B cell (primary cell): ENCODE measurements around the gene GPR158. TPM values are rescaled to one million over a fixed set of nuclear protein-coding genes. Genes with fewer than 3 reads are reported as not detected.

Experiments used
- ATAC-seq: fragments of 200-7000 bp; cut with Tn5 transposase; one replicate; pipeline ENCODE4 v1.10.0; 2021; ENCODE audit warnings: low read depth, mild to moderate bottlenecking, moderate number of reproducible peaks, moderate library complexity
- CTCF ChIA-PET: fragments of 350-600 bp; sonication (Branson Sonifier 250); formaldehyde crosslinking; loops from one replicate; lab custom pipeline; 2021; ENCODE audit warnings: antibody characterized with exemption, inconsistent platforms; lab: Charles Lee
- POLR2A ChIA-PET: fragments of 350-600 bp; sonication (Branson Sonifier 250); formaldehyde crosslinking; loops from one replicate; lab custom pipeline; 2021; ENCODE audit warnings: antibody characterized with exemption; lab: Charles Lee
- DNase-seq: peaks from one replicate; pipeline ENCODE4 v3.0.0; 2013
- H2AFZ ChIP-seq: 2 replicates; pipeline ENCODE4 v1.6.1; 2012; ENCODE audit warnings: mild to moderate bottlenecking, low read depth, low read length; ENCODE audit not compliant: insufficient read depth, poor library complexity, severe bottlenecking
- H3K27ac ChIP-seq, 2 donors: 1 replicate in 1 of 2; 2 replicates in 1 of 2; pipeline ENCODE4 v1.5.1; 2012 to 2013; ENCODE audit warnings: low read length in 2 of 2, mild to moderate bottlenecking in 2 of 2, moderate library complexity in 1 of 2
- H3K27me3 ChIP-seq, 4 experiments: fragments of 200-600 bp in 1 of 4; sonication (generic) in 1 of 4; replicated peaks in 1 of 4; 1 replicate in 2 of 4; 2 replicates in 2 of 4; pipeline versions ENCODE4 v1.6.1 to v1.7.0; 2013 to 2016; ENCODE audit warnings: low read length in 3 of 4, mild to moderate bottlenecking in 2 of 4, mixed read lengths in 1 of 4, moderate library complexity in 1 of 4; ENCODE audit not compliant: insufficient read depth in 4 of 4, control insufficient read depth in 3 of 4; ENCODE audit errors: control extremely low read depth in 1 of 4
- H3K36me3 ChIP-seq, 2 experiments: replicated peaks in 1 of 2; 1 replicate in 1 of 2; 2 replicates in 1 of 2; pipeline versions ENCODE4 v1.6.1 to v1.7.1; 2013; ENCODE audit warnings: low read length in 1 of 2; ENCODE audit not compliant: insufficient read depth in 2 of 2, control insufficient read depth in 1 of 2; ENCODE audit errors: control extremely low read depth in 1 of 2, extremely low read depth in 1 of 2
- H3K4me1 ChIP-seq, 2 donors: fragments of 200-600 bp in 1 of 2; sonication (generic) in 1 of 2; 1 replicate in 1 of 2; 2 replicates in 1 of 2; pipeline versions ENCODE4 v1.5.1 to v1.6.1; 2013 to 2017; ENCODE audit warnings: low read length in 2 of 2; ENCODE audit not compliant: control insufficient read depth in 2 of 2, insufficient read depth in 2 of 2
- H3K4me2 ChIP-seq: replicated peaks from 2 replicates; pipeline ENCODE3; 2012; ENCODE audit warnings: mild to moderate bottlenecking, low read depth, low read length; ENCODE audit not compliant: poor library complexity, severe bottlenecking
- H3K4me3 ChIP-seq, 5 experiments: fragments of 200-600 bp in 1 of 5; sonication (generic) in 1 of 5; 1 replicate in 3 of 5; 2 replicates in 2 of 5; pipeline versions ENCODE4 v1.5.1 to v1.7.0; 2011 to 2016; ENCODE audit warnings: low read length in 4 of 5, mild to moderate bottlenecking in 4 of 5, low read depth in 2 of 5, control low read depth in 1 of 5, moderate library complexity in 1 of 5; ENCODE audit not compliant: insufficient read depth in 1 of 5; ENCODE audit errors: control extremely low read depth in 1 of 5, extremely low read depth in 1 of 5
- H3K79me2 ChIP-seq: fragments of 200-600 bp; sonication (generic); one replicate; pipeline ENCODE4 v1.6.0; 2016; ENCODE audit warnings: low read length; ENCODE audit not compliant: control insufficient read depth, insufficient read depth
- H3K9ac ChIP-seq: fragments of 200-600 bp; sonication (generic); 2 replicates; pipeline ENCODE4 v1.6.1; 2017; ENCODE audit warnings: mild to moderate bottlenecking, low read length, moderate library complexity
- H3K9me3 ChIP-seq, 3 donors: one replicate each; pipeline versions ENCODE4 v1.6.1 to v1.7.1; 2013; ENCODE audit warnings: low read length in 2 of 3; ENCODE audit not compliant: control insufficient read depth in 2 of 3, insufficient read depth in 1 of 3; ENCODE audit errors: control extremely low read depth in 1 of 3
- H4K20me1 ChIP-seq: 2 replicates; pipeline ENCODE4 v1.6.0; 2012; ENCODE audit warnings: mild to moderate bottlenecking, low read length; ENCODE audit not compliant: insufficient read depth, control insufficient read depth, poor library complexity, severe bottlenecking
- H3K27ac Mint-ChIP-seq: one replicate; pipeline ENCODE4 v1.8.0; 2021; ENCODE audit warnings: mixed read lengths
- H3K27me3 Mint-ChIP-seq: one replicate; pipeline ENCODE4 v1.8.0; 2021; ENCODE audit warnings: mixed read lengths
- H3K4me1 Mint-ChIP-seq: one replicate; pipeline ENCODE4 v1.8.0; 2021; ENCODE audit warnings: mixed read lengths
- H3K4me3 Mint-ChIP-seq: one replicate; pipeline ENCODE4 v1.8.0; 2021; ENCODE audit warnings: mixed read lengths
- H3K9me3 Mint-ChIP-seq: one replicate; pipeline ENCODE4 v1.8.0; 2022; ENCODE audit warnings: mixed read lengths; ENCODE audit not compliant: insufficient read depth
- CTCF ChIP-seq: fragments of 200-600 bp; IDR thresholded peaks from one replicate; pipeline ENCODE4 v1.8.0; 2022; ENCODE audit warnings: antibody characterized with exemption, mild to moderate bottlenecking
- EZH2 ChIP-seq: IDR thresholded peaks from 2 replicates; pipeline ENCODE4 v1.6.1; 2012; ENCODE audit warnings: borderline replicate concordance, low read depth, mild to moderate bottlenecking, moderate library complexity, low read length; ENCODE audit not compliant: insufficient read depth, poor library complexity, severe bottlenecking
- WGBS: methylation state at CpG from one replicate; pipeline ENCODE4 v1.1.5; 2013; ENCODE audit warnings: missing lambda C conversion rate; ENCODE audit not compliant: insufficient coverage; 5-methylcytosine and 5-hydroxymethylcytosine counted together
- intact Hi-C: fragments of 100-400 bp; cut with micrococcal nuclease; formaldehyde crosslinking; loops from one replicate; pipeline ENCODE4 v1.10.0; 2022
- polyA plus RNA-seq: library from polyadenylated mRNA; depleted of rRNA; stranded (reverse); fragments of >200 nt; gene quantifications from 2 replicates; pipeline ENCODE4 v1.2.3, GENCODE V29; 2012
- total RNA-seq, 2 donors: library from RNA; stranded (reverse); fragments of 120-200 nt in 1 of 2; gene quantifications; 1 replicate in 1 of 2; 2 replicates in 1 of 2; pipeline versions ENCODE4 v1.2.3 to v1.2.4, GENCODE V29; 2013 to 2022

The GPR158 gene
- total and polyA plus RNA-seq, 2 donors (not counting 1 experiment from before 2014, with no cell fraction given): not detected

GRCh38 chr10:25555865-25556264 lies 381.1 kb downstream of the GPR158 start:
- no peaks in the 10 kb centered on the region for H3K27me3 ChIP-seq
- no peak overlapping the region for H3K4me3 ChIP-seq
- intact Hi-C loops: no loop called here
- H3K9ac ChIP-seq: no peak overlapping the region
- Mint-ChIP-seq H3K4me3 (no peak overlapping the region), H3K27ac (no peak overlapping the region), H3K27me3 (no peaks in the 10 kb centered on the region), H3K9me3 (no peaks in the 10 kb centered on the region), H3K4me1 (no peaks in the 10 kb centered on the region)
- H4K20me1 ChIP-seq: no peaks in the 10 kb centered on the region
- no peak overlapping the region for H3K4me2 ChIP-seq
- POLR2A ChIA-PET: no interaction called here
- TF ChIP-seq EZH2: no peak
- TF ChIP-seq CTCF: no peak
- H3K27ac ChIP-seq: no peak overlapping the region
- H3K9me3 ChIP-seq: no peaks in the 10 kb centered on the region
- no peaks in the 10 kb centered on the region for H3K79me2 ChIP-seq
- no peaks in the 10 kb centered on the region for H3K4me1 ChIP-seq
- H3K36me3 ChIP-seq: no peaks in the 10 kb centered on the region
- no peak for ATAC-seq
- CTCF ChIA-PET: no interaction called here
- no peak for DNase-seq
- 100% methylated on average over 2 of the region's 5 CpGs for WGBS
- H2AFZ ChIP-seq: no peak overlapping the region

GRCh38 chr10:25556457-25556856 lies 381.7 kb downstream of the GPR158 start:
- Mint-ChIP-seq H3K4me1 (no peaks in the 10 kb centered on the region), H3K27me3 (no peaks in the 10 kb centered on the region), H3K27ac (no peak overlapping the region), H3K4me3 (no peak overlapping the region), H3K9me3 (no peaks in the 10 kb centered on the region)
- no peak for ATAC-seq
- H3K27ac ChIP-seq: no peak overlapping the region
- CTCF ChIA-PET: no interaction called here
- H3K27me3 ChIP-seq: no peaks in the 10 kb centered on the region
- no peak overlapping the region for H3K4me3 ChIP-seq
- no peak overlapping the region for H3K4me2 ChIP-seq
- intact Hi-C loops: no loop called here
- H3K36me3 ChIP-seq: no peaks in the 10 kb centered on the region
- H3K9me3 ChIP-seq: no peaks in the 10 kb centered on the region
- POLR2A ChIA-PET: no interaction called here
- no CpG with 5 or more reads among the region's 5 CpGs for WGBS
- no peaks in the 10 kb centered on the region for H3K79me2 ChIP-seq
- no peaks in the 10 kb centered on the region for H4K20me1 ChIP-seq
- no peaks in the 10 kb centered on the region for H3K4me1 ChIP-seq
- no peak for DNase-seq
- H3K9ac ChIP-seq: no peak overlapping the region
- TF ChIP-seq CTCF: no peak
- no peak for TF ChIP-seq EZH2
- H2AFZ ChIP-seq: no peak overlapping the region
